IMR-90 (cell line): ENCODE measurements around the gene GIT1. TPM values are rescaled to one million over a fixed set of nuclear protein-coding genes. Genes with fewer than 3 reads are reported as not detected.

Source experiments
- ATAC-seq: fragments of 200-7000 bp; cut with Tn5 transposase; 2 replicates; pipeline ENCODE4 v1.9.1; 2020; ENCODE audit warnings: low read depth, mild to moderate bottlenecking, moderate library complexity
- BruUV-seq: library from RNA; stranded (reverse); fragments of 400-500 nt; replicated peaks from 2 replicates; lab custom pipeline; 2021; lab: Mats Ljungman, UMichigan
- CTCF ChIA-PET: fragments of 300-600 bp; formaldehyde crosslinking; extraction: SDS; loops from one replicate; lab custom pipeline; 2021; ENCODE audit warnings: antibody characterized with exemption; lab: Yijun Ruan, JAX
- POLR2A ChIA-PET: fragments of 300-600 bp; sonication (Branson Sonifier 250); formaldehyde crosslinking; loops from one replicate; lab custom pipeline; 2022; ENCODE audit warnings: antibody characterized with exemption; ENCODE audit not compliant: unreplicated experiment; lab: Charles Lee
- DNase-seq: peaks from one replicate; pipeline ENCODE4 v3.0.0; 2013
- H2AFZ ChIP-seq: replicated peaks from 2 replicates; pipeline ENCODE3; 2013; ENCODE audit warnings: low read length, mild to moderate bottlenecking; ENCODE audit not compliant: poor library complexity
- H2AK5ac ChIP-seq: 2 replicates; pipeline ENCODE4 v1.6.1; 2013; ENCODE audit warnings: low read depth, low read length, inconsistent platforms
- H2AK9ac ChIP-seq: replicated peaks from 2 replicates; pipeline ENCODE3; 2013; ENCODE audit warnings: mild to moderate bottlenecking, low read depth, low read length, moderate library complexity; ENCODE audit not compliant: poor library complexity
- H2BK120ac ChIP-seq: 2 replicates; pipeline ENCODE4 v1.6.1; 2013; ENCODE audit warnings: low read depth, low read length, inconsistent platforms
- H2BK15ac ChIP-seq: 3 replicates; pipeline ENCODE4 v1.6.1; 2013; ENCODE audit warnings: low read depth, low read length, inconsistent platforms
- H2BK20ac ChIP-seq: 2 replicates; pipeline ENCODE4 v1.6.1; 2013; ENCODE audit warnings: low read depth, mild to moderate bottlenecking, inconsistent platforms, low read length, moderate library complexity
- H2BK5ac ChIP-seq: 2 replicates; pipeline ENCODE4 v1.6.1; 2013; ENCODE audit warnings: mild to moderate bottlenecking, low read depth, low read length, inconsistent platforms; ENCODE audit not compliant: poor library complexity, severe bottlenecking
- H3K14ac ChIP-seq: replicated peaks from 2 replicates; pipeline ENCODE4 v1.6.1; 2013; ENCODE audit warnings: low read depth, low read length, inconsistent platforms
- H3K18ac ChIP-seq: 2 replicates; pipeline ENCODE4 v1.6.1; 2013; ENCODE audit warnings: low read depth, low read length, control low read depth
- H3K23ac ChIP-seq: 2 replicates; pipeline ENCODE4 v1.6.1; 2013; ENCODE audit warnings: low read depth, low read length, inconsistent platforms
- H3K27ac ChIP-seq: 2 replicates; pipeline ENCODE4 v1.5.1; 2013; ENCODE audit warnings: mild to moderate bottlenecking, control low read depth, low read length; ENCODE audit not compliant: insufficient read depth
- H3K27me3 ChIP-seq: 2 replicates; pipeline ENCODE4 v1.6.1; 2013; ENCODE audit warnings: low read length; ENCODE audit not compliant: control insufficient read depth, insufficient read depth
- H3K36me3 ChIP-seq: 2 replicates; pipeline ENCODE4 v1.6.1; 2013; ENCODE audit warnings: low read length, mixed read lengths; ENCODE audit not compliant: control insufficient read depth, insufficient read depth
- H3K4ac ChIP-seq: 2 replicates; pipeline ENCODE4 v1.6.1; 2013; ENCODE audit warnings: low read depth, low read length, inconsistent platforms
- H3K4me1 ChIP-seq: 2 replicates; pipeline ENCODE4 v1.6.1; 2013; ENCODE audit warnings: low read length, mixed read lengths; ENCODE audit not compliant: control insufficient read depth, insufficient read depth
- H3K4me2 ChIP-seq: 2 replicates; pipeline ENCODE4 v1.6.1; 2013; ENCODE audit warnings: low read depth, mild to moderate bottlenecking, control low read depth, low read length, moderate library complexity
- H3K4me3 ChIP-seq: 2 replicates; pipeline ENCODE4 v1.5.1; 2013; ENCODE audit warnings: low read depth, mild to moderate bottlenecking, control low read depth, low read length, moderate library complexity; ENCODE audit not compliant: insufficient read depth
- H3K56ac ChIP-seq: 2 replicates; pipeline ENCODE4 v1.6.1; 2013; ENCODE audit warnings: low read length, inconsistent platforms; ENCODE audit not compliant: insufficient read depth; ENCODE audit errors: extremely low read depth
- H3K79me1 ChIP-seq, 2 experiments: 2 replicates each; pipeline ENCODE4 v1.6.1; 2013; ENCODE audit warnings: low read length in 2 of 2, inconsistent platforms in 1 of 2, low read depth in 1 of 2
- H3K9ac ChIP-seq: 2 replicates; pipeline ENCODE4 v1.6.1; 2013; ENCODE audit warnings: low read depth, low read length, control low read depth
- H3K9me1 ChIP-seq: 2 replicates; pipeline ENCODE4 v1.6.1; 2013; ENCODE audit warnings: low read length, inconsistent platforms; ENCODE audit not compliant: insufficient read depth
- H3K9me3 ChIP-seq: 2 replicates; pipeline ENCODE4 v1.6.1; 2013; ENCODE audit warnings: low read length; ENCODE audit not compliant: control insufficient read depth, insufficient read depth
- H4K20me1 ChIP-seq: 2 replicates; pipeline ENCODE4 v1.6.1; 2013; ENCODE audit warnings: low read length, inconsistent platforms; ENCODE audit not compliant: insufficient read depth
- H4K5ac ChIP-seq: 2 replicates; pipeline ENCODE4 v1.6.1; 2013; ENCODE audit warnings: mild to moderate bottlenecking, low read depth, low read length, control low read depth
- H4K8ac ChIP-seq, 2 experiments: 2 replicates each; pipeline ENCODE4 v1.6.1; 2013; ENCODE audit warnings: low read depth in 2 of 2, low read length in 2 of 2, control low read depth in 1 of 2, inconsistent platforms in 1 of 2
- H4K91ac ChIP-seq: 2 replicates; pipeline ENCODE4 v1.6.1; 2013; ENCODE audit warnings: low read depth, low read length, inconsistent platforms; ENCODE audit not compliant: insufficient read depth
- CEBPB ChIP-seq: IDR thresholded peaks from 2 replicates; pipeline ENCODE4 v1.6.1; 2012; ENCODE audit warnings: low read depth, low read length, improper control_type of control experiment
- CHD1 ChIP-seq: IDR thresholded peaks from 2 replicates; pipeline ENCODE4 v1.6.1; 2012; ENCODE audit warnings: low read depth, low read length, improper control_type of control experiment
- CTCF ChIP-seq: conservative IDR thresholded peaks from 2 replicates; pipeline ENCODE4 v1.5.1; 2012; ENCODE audit warnings: mild to moderate bottlenecking, low read depth, low read length, improper control_type of control experiment
- ELK1 ChIP-seq: fragments of 150-350 bp; IDR thresholded peaks from 2 replicates; pipeline ENCODE4 v1.6.1; 2016; ENCODE audit warnings: low read depth, mild to moderate bottlenecking, low read length, moderate library complexity, borderline replicate concordance
- MAFK ChIP-seq: IDR thresholded peaks from 2 replicates; pipeline ENCODE4 v1.6.1; 2012; ENCODE audit warnings: low read depth, low read length, improper control_type of control experiment
- MAZ ChIP-seq: IDR thresholded peaks from 2 replicates; pipeline ENCODE4 v1.6.1; 2012; ENCODE audit warnings: low read depth, mild to moderate bottlenecking, low read length, improper control_type of control experiment, moderate library complexity, borderline replicate concordance
- MXI1 ChIP-seq: IDR thresholded peaks from 2 replicates; pipeline ENCODE4 v1.6.1; 2012; ENCODE audit warnings: low read depth, mild to moderate bottlenecking, low read length, moderate library complexity, borderline replicate concordance
- POLR2A ChIP-seq: IDR thresholded peaks from 2 replicates; pipeline ENCODE4 v1.6.1; 2012; ENCODE audit warnings: mild to moderate bottlenecking, low read depth, low read length
- RAD21 ChIP-seq: IDR thresholded peaks from 2 replicates; pipeline ENCODE4 v1.6.1; 2012; ENCODE audit warnings: low read length, improper control_type of control experiment
- RFX5 ChIP-seq: IDR thresholded peaks from 2 replicates; pipeline ENCODE4 v1.8.0; 2012; ENCODE audit warnings: low read depth, mild to moderate bottlenecking, low read length, moderate library complexity
- SMC3 ChIP-seq: fragments of 150-350 bp; IDR thresholded peaks from 2 replicates; pipeline ENCODE4 v1.6.1; 2016; ENCODE audit warnings: low read depth, mild to moderate bottlenecking, antibody characterized with exemption, low read length, moderate library complexity
- USF2 ChIP-seq: fragments of 150-350 bp; IDR thresholded peaks from 2 replicates; pipeline ENCODE4 v1.6.1; 2017; ENCODE audit warnings: mild to moderate bottlenecking, antibody characterized with exemption, low read length, low read depth
- WGBS, 2 experiments: methylation state at CpG; one replicate each; pipeline versions ENCODE4 v1.1.5 to v1.1.7; 2013; ENCODE audit warnings: missing lambda C conversion rate in 2 of 2; ENCODE audit not compliant: insufficient read length in 1 of 2; ENCODE audit errors: extremely low coverage in 2 of 2; 5-methylcytosine and 5-hydroxymethylcytosine counted together
- dilution Hi-C: fragments of 300-500 bp; cut with HindIII; formaldehyde crosslinking; loops from one replicate; pipeline ENCODE4 v1.14.3; 2018; ENCODE audit warnings: low sequenced_read_pairs; ENCODE audit not compliant: unreplicated experiment
- in situ Hi-C: fragments of 300-500 bp; cut with MboI; formaldehyde crosslinking; loops from 3 replicates; pipeline ENCODE4 v1.14.3; 2019; ENCODE audit warnings: low sequenced_read_pairs, inconsistent platforms, mixed read lengths
- intact Hi-C: fragments of 100-400 bp; cut with micrococcal nuclease; formaldehyde crosslinking; loops from 2 replicates; pipeline ENCODE4 v1.10.0; 2022
- polyA plus RNA-seq, 3 experiments: library from polyadenylated mRNA; depleted of rRNA; stranded (reverse); fragments of >200 nt; gene quantifications; 2 replicates each; pipeline ENCODE4 v1.2.3, GENCODE V29; 2012; ENCODE audit warnings: low replicate concordance in 1 of 3
- total RNA-seq: library from RNA; depleted of rRNA; stranded (reverse); fragments of >200 nt; gene quantifications from 2 replicates; pipeline ENCODE4 v1.2.3, GENCODE V29; 2012

GIT1 gene
- total and polyA plus RNA-seq, 2 of the 4 experiments (the other 2 are of a cell fraction): 14.2 to 34.2 TPM

GRCh38 chr17:29573871-29574731 lies 15.3 kb downstream of the GIT1 start:
- H2BK15ac ChIP-seq: no peak overlapping the region
- intact Hi-C loops (no loop called here), in situ Hi-C loops (no loop called here), dilution Hi-C loops (no loop called here)
- no TSS peak for BruUV-seq
- no peak overlapping the region for H3K18ac ChIP-seq
- no peak overlapping the region for H3K9ac ChIP-seq
- no peak overlapping the region for H3K4ac ChIP-seq
- H3K23ac ChIP-seq: no peak overlapping the region
- H4K20me1 ChIP-seq: no peaks in the 10 kb centered on the region
- H2AFZ ChIP-seq: no peak overlapping the region
- ATAC-seq (no peak), DNase-seq (no peak)
- TF ChIP-seq MXI1 (no peak), CEBPB (no peak), POLR2A (no peak), RFX5 (no peak), USF2 (no peak), SMC3 (no peak), ELK1 (no peak), CTCF (no peak), MAFK (no peak), RAD21 (no peak), MAZ (no peak), CHD1 (no peak)
- peaks cover 61% of the 10 kb centered on the region for H3K36me3 ChIP-seq
- no peak overlapping the region for H2BK120ac ChIP-seq
- H3K4me2 ChIP-seq: no peak overlapping the region
- no peak overlapping the region for H4K5ac ChIP-seq
- H2AK5ac ChIP-seq: no peak overlapping the region
- H3K14ac ChIP-seq: no peak overlapping the region
- H3K79me1 ChIP-seq: peaks cover 3 to 36% of the 10 kb centered on the region in 2 experiments
- H2BK20ac ChIP-seq: no peak overlapping the region
- H3K27ac ChIP-seq: no peak overlapping the region
- 90% methylated on average over 1 of the region's 14 CpGs; no CpG with 5 or more reads in 1 of the 2 experiments for WGBS, 2 experiments
- no peak overlapping the region for H4K8ac ChIP-seq
- no peaks in the 10 kb centered on the region for H3K27me3 ChIP-seq
- no peak overlapping the region for H2AK9ac ChIP-seq
- H3K9me1 ChIP-seq: no peaks in the 10 kb centered on the region; the same call in 1 of the 2 replicates
- ChIA-PET CTCF (interaction anchor here (1.2 to 2.4 kb wide), 3 partner anchors 17 to 204 kb away, joined by 3 to 13 read pairs (median 7); no protein-coding TSS in a partner anchor), POLR2A (interaction anchor here (0.6 kb wide), 1 partner anchor 12 kb away, joined by 3 read pairs; no protein-coding TSS in a partner anchor)
- H4K91ac ChIP-seq: no peak overlapping the region
- H3K56ac ChIP-seq: no peak overlapping the region
- no peaks in the 10 kb centered on the region for H3K9me3 ChIP-seq
- H3K4me1 ChIP-seq: peaks cover 11% of the 10 kb centered on the region
- no peak overlapping the region for H2BK5ac ChIP-seq
- no peak overlapping the region for H3K4me3 ChIP-seq
